HepG2 (cell line): ENCODE data around the gene GARS1. TPM values are rescaled to one million over a fixed set of nuclear protein-coding genes. Genes with fewer than 3 reads are reported as not detected.

Experiments
- FOSL1 ChIP-seq: sonication (generic); formaldehyde crosslinking; IDR thresholded peaks from 2 replicates; pipeline ENCODE4 v1.9.0; 2021; ENCODE audit warnings: missing genetic modification reagents, borderline replicate concordance
- MAF1 ChIP-seq: sonication (generic); formaldehyde crosslinking; IDR thresholded peaks from 2 replicates; pipeline ENCODE4 v1.5.0; 2020; ENCODE audit warnings: missing genetic modification reagents, borderline replicate concordance
- SMARCE1 ChIP-seq: fragments of 450-650 bp; IDR thresholded peaks from 2 replicates; pipeline ENCODE4 v1.6.1; 2017; ENCODE audit warnings: borderline replicate concordance
- SNRNP70 ChIP-seq: fragments of 200-400 bp; formaldehyde crosslinking; IDR thresholded peaks from 2 replicates; pipeline ENCODE4 v1.6.1; 2017; ENCODE audit warnings: mild to moderate bottlenecking, low read depth, low read length, moderate library complexity
- TIGD3 ChIP-seq: sonication (generic); formaldehyde crosslinking; IDR thresholded peaks from 2 replicates; pipeline ENCODE4 v1.5.1; 2020; ENCODE audit warnings: mild to moderate bottlenecking, missing genetic modification reagents, borderline replicate concordance
- TSC22D2 ChIP-seq: sonication (generic); formaldehyde crosslinking; IDR thresholded peaks from 2 replicates; pipeline ENCODE4 v1.5.1; 2020; ENCODE audit warnings: missing genetic modification reagents, mild to moderate bottlenecking, borderline replicate concordance
- ZBTB49 ChIP-seq: sonication (generic); formaldehyde crosslinking; IDR thresholded peaks from 2 replicates; pipeline ENCODE4 v1.4.0; 2020; ENCODE audit warnings: missing genetic modification reagents, borderline replicate concordance
- ZNF18 ChIP-seq: sonication (generic); formaldehyde crosslinking; IDR thresholded peaks from 2 replicates; pipeline ENCODE4 v1.8.0; 2022; ENCODE audit warnings: mild to moderate bottlenecking, missing genetic modification reagents; ENCODE audit not compliant: insufficient replicate concordance
- ZNF446 ChIP-seq: sonication (generic); formaldehyde crosslinking; IDR thresholded peaks from 2 replicates; pipeline ENCODE4 v1.5.0; 2020; ENCODE audit warnings: mild to moderate bottlenecking, missing genetic modification reagents
- ZNF549 ChIP-seq: sonication (generic); formaldehyde crosslinking; IDR thresholded peaks from 2 replicates; pipeline ENCODE4 v1.5.0; 2020; ENCODE audit warnings: missing genetic modification reagents
- ZNF691 ChIP-seq: sonication (generic); formaldehyde crosslinking; IDR thresholded peaks from 2 replicates; pipeline ENCODE4 v1.4.0; 2020; ENCODE audit warnings: missing genetic modification reagents, low read depth, mild to moderate bottlenecking, borderline replicate concordance
- ZNF7 ChIP-seq: IDR thresholded peaks from 2 replicates; pipeline ENCODE4 v1.6.1; 2016; ENCODE audit warnings: missing biosample characterization, missing genetic modification reagents
- ZNF704 ChIP-seq: sonication (generic); formaldehyde crosslinking; IDR thresholded peaks from 2 replicates; pipeline ENCODE4 v1.8.1; 2023; ENCODE audit warnings: mild to moderate bottlenecking, inconsistent platforms, moderate library complexity, missing genetic modification reagents, borderline replicate concordance
- ZSCAN5A ChIP-seq: sonication (generic); formaldehyde crosslinking; IDR thresholded peaks from 2 replicates; pipeline ENCODE4 v1.8.0; 2022; ENCODE audit warnings: mild to moderate bottlenecking, missing genetic modification reagents, borderline replicate concordance
- ZUFSP ChIP-seq: sonication (generic); formaldehyde crosslinking; IDR thresholded peaks from 2 replicates; pipeline ENCODE4 v1.9.0; 2021; ENCODE audit warnings: missing genetic modification reagents, mild to moderate bottlenecking, borderline replicate concordance
- polyA plus RNA-seq, 8 experiments: library from polyadenylated mRNA; depleted of rRNA in 3 of 8; stranded (reverse) in 7 of 8; unstranded in 1 of 8; fragments of >200 nt; fragmentation: Illumina TruSeq in 4 of 8; extraction: Trizol in 4 of 8; gene quantifications; 2 replicates each; pipeline versions ENCODE4 v1.2.1 to v1.2.3, GENCODE V29; 2011 to 2016; ENCODE audit warnings: low read depth in 4 of 8, missing spikeins in 1 of 8, mixed read lengths in 1 of 8; ENCODE audit not compliant: insufficient read depth in 1 of 8
- total RNA-seq, 5 experiments: library from RNA; depleted of rRNA; stranded (reverse); fragments of >200 nt; fragmentation: Illumina TruSeq; extraction: Trizol; gene quantifications; 2 replicates each; pipeline ENCODE4 v1.2.3, GENCODE V29; 2016; ENCODE audit warnings: low read depth in 1 of 5

The GARS1 gene
- total and polyA plus RNA-seq, 2 of the 13 experiments (the other 11 are each of a cell fraction or from before 2014, with no cell fraction given) = 140 to 460 TPM

- TF ChIP-seq ZSCAN5A (0 out of 2 replicates have a peak, but pooled peaks have one; percentile 22), MAF1 (peak; percentile 91), SMARCE1 (no peak), TSC22D2 (CRISPR knock-in tag) (peak; percentile 95), ZNF704 (peak; percentile 82; the same call in 1 of the 2 replicates), ZUFSP (no peak), ZNF446 (peak; percentile 85; the same call in 1 of the 2 replicates), ZNF549 (no peak), ZNF18 (CRISPR knock-in tag) (peak; percentile 86), TIGD3 (no peak; the same call in 1 of the 2 replicates), SNRNP70 (no peak), FOSL1 (CRISPR knock-in tag) (0 out of 2 replicates have a peak, but pooled peaks have one; percentile 56), ZNF691 (no peak), ZNF7 (no peak), ZBTB49 (no peak)
Measured at GRCh38 chr7:30594540-30595435, at the start of gene GARS1 (continued).
